Measurements from ENCODE around the gene SPANXD. TPM values are rescaled to one million over a fixed set of nuclear protein-coding genes. Genes with fewer than 3 reads are reported as not detected.

SPANXD gene
- total RNA-seq, 1 experiment from 2014 or later: not detected

GRCh38 chrX:141736656-141737055 lies 38.1 kb upstream of the SPANXD start (continued):
- TF ChIP-seq, protein P1, sequence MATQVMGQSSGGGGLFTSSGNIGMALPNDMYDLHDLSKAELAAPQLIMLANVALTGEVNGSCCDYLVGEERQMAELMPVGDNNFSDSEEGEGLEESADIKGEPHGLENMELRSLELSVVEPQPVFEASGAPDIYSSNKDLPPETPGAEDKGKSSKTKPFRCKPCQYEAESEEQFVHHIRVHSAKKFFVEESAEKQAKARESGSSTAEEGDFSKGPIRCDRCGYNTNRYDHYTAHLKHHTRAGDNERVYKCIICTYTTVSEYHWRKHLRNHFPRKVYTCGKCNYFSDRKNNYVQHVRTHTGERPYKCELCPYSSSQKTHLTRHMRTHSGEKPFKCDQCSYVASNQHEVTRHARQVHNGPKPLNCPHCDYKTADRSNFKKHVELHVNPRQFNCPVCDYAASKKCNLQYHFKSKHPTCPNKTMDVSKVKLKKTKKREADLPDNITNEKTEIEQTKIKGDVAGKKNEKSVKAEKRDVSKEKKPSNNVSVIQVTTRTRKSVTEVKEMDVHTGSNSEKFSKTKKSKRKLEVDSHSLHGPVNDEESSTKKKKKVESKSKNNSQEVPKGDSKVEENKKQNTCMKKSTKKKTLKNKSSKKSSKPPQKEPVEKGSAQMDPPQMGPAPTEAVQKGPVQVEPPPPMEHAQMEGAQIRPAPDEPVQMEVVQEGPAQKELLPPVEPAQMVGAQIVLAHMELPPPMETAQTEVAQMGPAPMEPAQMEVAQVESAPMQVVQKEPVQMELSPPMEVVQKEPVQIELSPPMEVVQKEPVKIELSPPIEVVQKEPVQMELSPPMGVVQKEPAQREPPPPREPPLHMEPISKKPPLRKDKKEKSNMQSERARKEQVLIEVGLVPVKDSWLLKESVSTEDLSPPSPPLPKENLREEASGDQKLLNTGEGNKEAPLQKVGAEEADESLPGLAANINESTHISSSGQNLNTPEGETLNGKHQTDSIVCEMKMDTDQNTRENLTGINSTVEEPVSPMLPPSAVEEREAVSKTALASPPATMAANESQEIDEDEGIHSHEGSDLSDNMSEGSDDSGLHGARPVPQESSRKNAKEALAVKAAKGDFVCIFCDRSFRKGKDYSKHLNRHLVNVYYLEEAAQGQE (IDR thresholded peaks at IDR 0.05; ENCODE audit: low read depth): no peak

DNA sequence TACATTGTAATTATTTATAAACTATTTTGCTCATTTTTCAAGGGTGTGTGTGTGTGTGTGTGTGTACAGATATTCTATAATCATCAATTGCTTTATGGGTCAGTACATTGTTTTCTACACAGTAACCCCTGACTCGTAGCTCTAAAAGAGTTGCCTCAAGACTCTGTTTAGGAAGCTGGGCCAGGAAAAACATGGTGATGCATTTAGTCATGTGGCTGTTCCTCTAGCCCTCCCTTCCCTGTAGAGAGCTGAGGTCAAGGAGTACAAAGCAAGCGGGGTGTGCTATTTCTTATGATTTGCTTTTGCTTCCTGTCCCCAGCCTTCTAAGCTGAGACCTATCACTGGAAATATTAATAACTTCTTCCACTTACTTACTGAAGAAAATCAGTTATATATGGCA lies 34.8 kb upstream of the SPANXD start:
- Histone ChIP-seq H2AFZ (ENCODE audit: low read depth, low read length, poor library complexity, severe bottlenecking) (no peak overlapping the region), H3K9me3 (ENCODE audit: control insufficient read depth in 1 of 2, insufficient read depth in 1 of 2, low read depth in 1 of 2, low read length in 2 of 2) (no peaks in the 10 kb centered on the region), H3K4me1 (ENCODE audit: control insufficient read depth in 1 of 2, insufficient read depth in 2 of 2, low read length in 2 of 2) (no peaks in the 10 kb centered on the region), H3K9ac (ENCODE audit: low read length) (no peak overlapping the region), H3K4me2 (ENCODE audit: low read length) (no peak overlapping the region), H3K36me3 (ENCODE audit: control insufficient read depth in 1 of 2, insufficient read depth in 2 of 2, low read length in 2 of 2) (no peaks in the 10 kb centered on the region), H3K27ac (ENCODE audit: low read depth, low read length) (no peak overlapping the region), H3K79me2 (ENCODE audit: insufficient read depth, low read length) (no peaks in the 10 kb centered on the region), H3K9me2 (ENCODE audit: insufficient read depth) (no peaks in the 10 kb centered on the region), H3K27me3 (ENCODE audit: insufficient read depth, low read length) (no peaks in the 10 kb centered on the region), H4K20me1 (ENCODE audit: insufficient read depth) (no peaks in the 10 kb centered on the region), H3K4me3 (replicated peaks in 1 of 2; ENCODE audit: low read depth in 1 of 2, low read length in 2 of 2) (no peak overlapping the region)
- RAD21 ChIA-PET (ENCODE audit: low non-redundant PET in 1 of 2, low total read pairs in 2 of 2, uncharacterized antibody in 2 of 2, unreplicated experiment in 2 of 2): no interaction called here
- DNase-seq (ENCODE audit: low read depth, low spot score): no peak
- BruUV-seq (replicated peaks): no TSS peak
- TF ChIP-seq CEBPB (IDR thresholded peaks at IDR 0.05; ENCODE audit: low read depth): no peak
- no peak for TF ChIP-seq POLR2AphosphoS5 (IDR thresholded peaks at IDR 0.05; ENCODE audit: low read depth, low read length)
- no peak for TF ChIP-seq JUND (IDR thresholded peaks at IDR 0.05)
- no peak for TF ChIP-seq RAD21 (IDR thresholded peaks at IDR 0.05; ENCODE audit: low read depth)
- TF ChIP-seq CBX3 (IDR thresholded peaks at IDR 0.05; ENCODE audit: low read depth): no peak
- no peak for TF ChIP-seq SIN3A (IDR thresholded peaks at IDR 0.05; ENCODE audit: low read depth)
- TF ChIP-seq POLR2A (IDR thresholded peaks at IDR 0.05; ENCODE audit: borderline replicate concordance, extremely low read depth, insufficient read depth, insufficient read length): no peak
- TF ChIP-seq CTCF (IDR thresholded peaks at IDR 0.05 in 2 of 3, conservative IDR thresholded peaks at IDR 0.05 in 1 of 3; ENCODE audit: borderline replicate concordance in 1 of 3, insufficient read depth in 1 of 3, low read depth in 2 of 3, low read length in 2 of 3): no peak
- no peak for TF ChIP-seq YY1 (IDR thresholded peaks at IDR 0.05; ENCODE audit: extremely low read depth, insufficient replicate concordance, low read depth, low read length)
- no peak for TF ChIP-seq EZH2phosphoT487 (IDR thresholded peaks at IDR 0.05; ENCODE audit: borderline replicate concordance)
- TF ChIP-seq EGR1 (IDR thresholded peaks at IDR 0.05; ENCODE audit: low read depth): no peak
- TF ChIP-seq, protein P1 (IDR thresholded peaks at IDR 0.05; ENCODE audit: low read depth): no peak
- no peak for TF ChIP-seq ZFX (IDR thresholded peaks at IDR 0.05)
- TF ChIP-seq ELF1 (IDR thresholded peaks at IDR 0.05; ENCODE audit: borderline replicate concordance, low read depth): no peak
- no peak for ATAC-seq
- POLR2A ChIA-PET: no interaction called here
- CTCF ChIA-PET: no interaction called here
- intact Hi-C loops (cut with micrococcal nuclease): no loop called here
